GM10847 (cell line): ENCODE results near the gene TMEM267.

Experiments used
- POLR2A ChIP-seq: IDR thresholded peaks from 2 replicates; pipeline ENCODE4 v1.6.1; 2011; ENCODE audit not compliant: insufficient read length; ENCODE audit errors: extremely low read depth

TMEM267 gene

GRCh38 chr5:43418561-43418960, 65.1 kb downstream of the TMEM267 start:
- TF ChIP-seq POLR2A: no peak

GRCh38 chr5:43416803-43417394, 66.8 kb downstream of the TMEM267 start:
- no peak for TF ChIP-seq POLR2A

GRCh38 chr5:43415935-43416802, 67.5 kb downstream of the TMEM267 start:
- TF ChIP-seq POLR2A: no peak

DNA sequence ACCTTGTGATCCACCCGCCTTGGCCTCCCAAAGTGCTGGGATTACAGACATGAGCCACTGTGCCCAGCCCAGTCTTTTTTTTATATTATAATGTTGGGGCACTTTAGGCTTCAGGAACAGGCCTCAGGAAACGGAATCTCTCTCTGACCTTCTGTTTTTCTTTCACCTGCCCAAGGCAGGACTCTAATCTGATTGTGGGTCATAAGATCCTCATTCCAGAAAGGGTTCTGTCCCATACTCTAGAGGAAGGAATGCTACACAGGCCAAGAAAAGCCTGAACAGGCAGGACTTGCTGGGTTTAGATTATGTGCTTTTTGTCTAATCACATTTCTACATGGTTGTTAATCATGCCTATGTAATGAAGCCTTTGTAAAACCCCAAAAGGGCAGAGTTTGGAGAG, 69.7 kb downstream of the TMEM267 start:
- no peak for TF ChIP-seq POLR2A

DNA sequence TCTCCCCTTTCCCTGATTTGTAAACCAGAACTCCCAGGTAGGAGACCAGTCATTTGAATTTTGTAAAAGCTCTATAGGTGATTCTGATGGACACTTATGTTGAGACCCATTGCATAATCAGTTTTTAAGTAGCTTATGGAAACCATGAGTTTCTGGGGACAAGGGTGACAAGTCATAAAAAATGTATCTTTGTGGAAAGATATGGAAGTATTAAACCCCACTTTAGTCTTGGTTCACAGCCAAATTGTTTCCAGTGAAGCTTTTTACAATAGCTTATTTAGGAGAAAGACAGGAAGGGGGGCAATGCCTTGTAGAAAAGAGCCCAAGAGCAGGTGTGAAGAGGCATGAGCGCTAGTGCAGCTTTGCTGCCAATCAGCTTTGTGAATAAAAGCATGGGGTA, 71.0 kb downstream of the TMEM267 start:
- no peak for TF ChIP-seq POLR2A

GRCh38 chr5:43412156-43412555, 71.5 kb downstream of the TMEM267 start, which contains the start of gene CCL28:
CCL28 (minus strand) TSS chr5:43412391; CDS start chr5:43412316, 75 bp downstream.
- TF ChIP-seq POLR2A: no peak

DNA sequence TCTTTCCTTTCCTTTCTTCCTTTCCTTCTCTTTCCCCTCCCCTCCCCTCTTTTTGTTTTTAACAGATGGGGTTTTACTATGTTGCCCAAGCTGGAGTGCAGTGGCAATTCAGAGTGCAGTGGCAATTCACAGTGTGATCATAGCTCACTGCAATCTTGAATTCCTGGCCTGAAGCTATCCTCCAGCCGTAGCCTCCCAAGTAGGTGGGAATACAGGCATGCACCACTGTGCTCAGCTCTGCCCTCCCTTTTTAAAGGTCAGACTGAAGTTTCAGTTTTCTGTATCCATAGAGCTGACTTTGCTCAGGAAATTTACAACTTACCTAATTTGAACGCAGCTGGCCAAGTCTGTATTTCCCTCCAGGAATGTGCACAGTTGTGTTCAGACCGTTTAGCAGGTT, 72.2 kb downstream of the TMEM267 start:
- no peak for TF ChIP-seq POLR2A

GRCh38 chr5:43410414-43410813, 73.3 kb downstream of the TMEM267 start:
- TF ChIP-seq POLR2A: no peak

GRCh38 chr5:43409809-43410271, 73.8 kb downstream of the TMEM267 start:
- TF ChIP-seq POLR2A: no peak

DNA sequence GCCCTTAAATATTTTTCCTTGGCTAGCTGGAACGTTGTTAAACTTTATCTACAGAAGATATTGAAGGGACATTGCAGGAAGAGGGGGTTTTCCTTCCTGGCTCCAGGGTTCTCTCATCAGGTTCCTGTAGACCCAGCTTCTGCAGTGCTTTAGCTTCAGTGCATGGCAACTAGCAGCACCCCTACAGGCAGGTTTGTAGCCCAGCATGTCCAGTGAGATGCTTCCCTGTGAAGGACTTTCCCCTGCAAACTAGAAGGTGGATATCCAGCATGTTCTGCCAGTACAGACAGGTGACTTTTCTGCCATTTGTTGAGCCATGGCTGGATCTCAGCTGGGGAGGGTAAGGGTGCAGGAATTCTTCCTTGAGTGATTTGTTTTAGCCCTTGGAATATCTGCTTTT, 81.8 kb downstream of the TMEM267 start:
- no peak for TF ChIP-seq POLR2A

- TF ChIP-seq POLR2A: no peak
Measured at GRCh38 chr5:43400082-43400481, 83.6 kb downstream of the TMEM267 start.

DNA sequence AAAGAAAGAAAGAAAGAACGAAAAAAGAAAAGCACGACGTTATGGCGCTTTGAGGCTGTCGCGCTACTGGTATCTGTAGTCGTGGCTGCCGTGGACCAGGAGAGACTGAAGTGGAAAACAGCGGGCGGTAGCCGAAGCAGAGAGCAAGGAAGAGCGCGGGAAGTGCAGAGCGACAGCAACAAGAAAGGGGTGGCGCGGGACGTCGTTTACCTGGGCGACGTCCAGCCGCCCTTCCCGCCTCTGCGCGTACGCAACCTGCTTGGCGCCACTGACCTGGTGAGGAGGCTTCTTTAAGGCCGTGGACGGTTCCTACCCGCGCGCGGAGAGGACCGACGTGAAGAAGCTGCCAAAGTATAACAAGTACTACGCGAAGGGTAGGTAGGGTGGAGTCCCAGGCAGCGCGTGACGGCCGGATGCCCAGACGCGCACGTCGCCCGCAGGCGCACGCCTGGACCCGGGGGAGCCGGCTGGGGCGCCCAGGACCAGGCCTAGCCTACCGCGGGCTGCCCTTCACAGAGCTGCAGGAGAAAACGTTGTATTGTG, 86.8 kb downstream of the TMEM267 start:
- peak; percentile 58 for TF ChIP-seq POLR2A
